ENCODE results near the gene AIFM1. TPM values are rescaled to one million over a fixed set of nuclear protein-coding genes. Genes with fewer than 3 reads are reported as not detected.

The AIFM1 gene
- polyA plus RNA-seq, 1 donor, result 21.3 TPM

- no peak for DNase-seq (ENCODE audit: low read depth)
Measured at GRCh38 chrX:130170752-130171445, 5.3 kb upstream of the AIFM1 start.

- DNase-seq (ENCODE audit: low read depth), result no peak
Measured at GRCh38 chrX:130167040-130167439, 1.4 kb upstream of the AIFM1 start.

DNA sequence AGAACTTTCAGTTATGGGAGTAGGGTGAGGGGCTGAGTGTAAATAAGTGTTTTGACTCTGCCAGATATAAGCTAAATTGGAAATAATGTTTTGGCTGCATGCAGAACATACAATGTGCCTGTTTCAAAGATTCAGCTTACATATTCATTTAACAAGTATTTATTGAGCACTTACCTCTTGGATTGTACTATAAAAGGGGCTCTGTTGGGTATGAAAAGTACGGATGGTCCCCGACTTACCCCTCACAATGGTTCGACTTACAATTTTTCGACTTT, 799 bp upstream of the AIFM1 start:
- no peak for DNase-seq (ENCODE audit: low read depth)

DNA sequence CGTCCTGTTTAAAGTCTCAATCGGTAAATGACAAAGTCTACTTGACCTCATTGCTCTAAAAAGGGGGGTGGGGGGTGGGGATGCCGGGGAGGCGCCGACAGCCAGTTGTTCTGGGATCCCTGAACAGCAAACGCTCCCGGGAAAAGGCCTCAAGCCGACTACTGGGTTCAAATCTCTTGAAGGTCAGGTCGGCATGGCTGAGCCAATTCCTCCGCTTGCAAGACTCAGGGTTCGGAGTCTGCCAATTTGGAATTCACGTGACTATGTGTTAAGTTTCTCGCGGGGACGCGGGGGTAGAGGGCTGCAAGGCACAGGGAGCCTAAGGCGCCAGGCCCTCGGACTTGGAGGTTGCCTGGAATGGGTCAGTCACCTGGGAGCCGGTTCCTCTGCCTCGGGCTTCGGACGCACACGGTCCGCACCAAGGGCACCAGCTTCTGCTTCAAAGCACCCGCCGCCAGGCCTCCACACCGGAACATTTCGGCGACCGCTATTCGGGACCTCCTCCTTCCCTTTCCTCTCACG, 399 bp downstream of the AIFM1 start:
- DNase-seq (ENCODE audit: low read depth), result no peak

- no peak for DNase-seq (ENCODE audit: low read depth)
Measured at GRCh38 chrX:130163398-130163797, 2.2 kb downstream of the AIFM1 start.

DNA sequence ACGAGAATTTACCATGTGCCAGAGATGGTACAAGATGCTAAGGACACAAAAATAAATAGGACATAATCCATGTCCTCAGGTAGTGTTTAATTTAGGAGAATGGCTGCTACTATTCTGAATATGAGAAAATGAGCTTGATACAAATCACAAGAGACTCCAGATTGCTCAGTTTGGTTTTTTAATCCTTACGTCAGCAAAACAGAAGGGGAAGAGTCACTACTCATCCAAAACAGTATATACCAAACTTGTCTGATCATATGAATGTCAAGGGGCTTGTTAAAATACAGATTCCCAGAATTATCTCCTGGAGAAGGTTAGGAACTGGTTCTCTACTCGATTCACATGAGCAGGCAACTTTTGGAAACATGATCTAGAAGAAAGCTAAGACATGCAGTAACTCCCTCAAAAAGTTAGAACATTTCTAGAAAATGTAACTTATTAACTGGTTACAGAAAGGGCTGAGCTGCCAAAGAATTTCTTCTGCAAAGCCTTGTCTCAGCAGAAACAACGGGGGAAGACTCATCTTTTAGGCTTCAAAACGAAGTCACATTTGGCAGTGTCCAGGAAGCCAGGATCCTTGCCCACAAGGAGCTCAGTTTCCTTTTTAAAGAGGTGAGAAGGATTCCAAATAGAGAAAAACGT, 3.4 kb downstream of the AIFM1 start:
- no peak for DNase-seq (ENCODE audit: low read depth)

- DNase-seq (ENCODE audit: low read depth), result no peak
Measured at GRCh38 chrX:130159776-130160175, 5.9 kb downstream of the AIFM1 start.

DNA sequence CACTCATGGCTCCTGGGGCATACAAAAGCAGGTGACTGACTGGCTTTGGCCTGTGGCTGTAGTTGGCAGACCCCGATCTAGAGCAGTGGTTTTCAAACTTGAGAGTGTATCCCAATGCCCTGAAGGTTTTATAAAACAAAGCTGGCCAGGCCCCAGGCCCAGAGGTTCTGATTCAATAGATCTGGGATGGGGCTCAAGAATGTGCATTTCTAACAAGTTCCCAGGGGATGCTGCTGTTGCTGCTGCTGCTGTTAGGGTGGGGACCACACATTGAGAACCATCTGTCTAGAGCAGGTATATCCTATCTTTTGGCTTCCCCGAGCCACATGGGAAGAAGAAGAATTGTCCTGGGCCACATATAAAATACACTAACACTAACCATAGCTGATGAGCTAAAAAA, 7.3 kb downstream of the AIFM1 start:
- DNase-seq (ENCODE audit: low read depth), result no peak

GRCh38 chrX:130155564-130155963, 10.1 kb downstream of the AIFM1 start:
- no peak for DNase-seq (ENCODE audit: low read depth)

DNA sequence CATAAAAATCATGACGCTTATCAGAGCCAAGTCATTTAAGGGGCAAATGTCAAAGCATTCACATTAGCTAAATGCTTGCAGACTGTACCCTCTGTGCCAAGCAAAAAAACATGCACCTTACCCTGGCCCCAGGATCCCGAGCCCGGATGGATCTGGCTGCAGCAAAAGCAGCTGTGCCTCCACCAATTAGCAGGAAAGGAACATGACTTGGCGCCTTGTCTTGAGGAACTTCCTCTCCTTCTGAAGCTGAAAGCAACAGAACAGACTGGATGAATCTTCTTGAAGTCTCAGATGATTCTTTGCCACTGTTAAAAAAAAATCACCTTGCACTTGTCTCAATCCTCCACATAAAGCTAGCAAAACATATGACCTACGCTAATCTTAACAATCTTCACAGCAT, 18.0 kb downstream of the AIFM1 start:
- DNase-seq (ENCODE audit: low read depth), result no peak

DNA sequence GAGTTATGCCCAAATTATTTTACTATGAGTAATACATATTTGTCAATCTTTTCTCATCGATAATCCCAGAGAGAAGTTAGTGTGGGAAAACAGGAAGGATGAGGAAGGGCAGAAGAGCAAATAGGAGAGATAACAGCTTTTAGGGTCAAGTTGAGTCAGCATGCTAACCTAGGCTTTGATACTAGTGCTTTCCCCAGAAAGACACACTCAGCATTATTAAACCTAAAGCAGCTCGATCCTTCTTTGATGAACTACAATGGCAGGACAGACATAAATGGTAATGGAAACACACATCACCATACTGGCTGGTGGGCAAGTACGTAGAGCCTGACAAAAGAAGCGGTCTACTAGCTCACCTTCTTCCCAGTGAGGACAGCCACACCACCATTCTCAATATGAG, 20.5 kb downstream of the AIFM1 start:
- DNase-seq (ENCODE audit: low read depth), result no peak

GRCh38 chrX:130144509-130144908, 21.1 kb downstream of the AIFM1 start:
- no peak for DNase-seq (ENCODE audit: low read depth)

DNA sequence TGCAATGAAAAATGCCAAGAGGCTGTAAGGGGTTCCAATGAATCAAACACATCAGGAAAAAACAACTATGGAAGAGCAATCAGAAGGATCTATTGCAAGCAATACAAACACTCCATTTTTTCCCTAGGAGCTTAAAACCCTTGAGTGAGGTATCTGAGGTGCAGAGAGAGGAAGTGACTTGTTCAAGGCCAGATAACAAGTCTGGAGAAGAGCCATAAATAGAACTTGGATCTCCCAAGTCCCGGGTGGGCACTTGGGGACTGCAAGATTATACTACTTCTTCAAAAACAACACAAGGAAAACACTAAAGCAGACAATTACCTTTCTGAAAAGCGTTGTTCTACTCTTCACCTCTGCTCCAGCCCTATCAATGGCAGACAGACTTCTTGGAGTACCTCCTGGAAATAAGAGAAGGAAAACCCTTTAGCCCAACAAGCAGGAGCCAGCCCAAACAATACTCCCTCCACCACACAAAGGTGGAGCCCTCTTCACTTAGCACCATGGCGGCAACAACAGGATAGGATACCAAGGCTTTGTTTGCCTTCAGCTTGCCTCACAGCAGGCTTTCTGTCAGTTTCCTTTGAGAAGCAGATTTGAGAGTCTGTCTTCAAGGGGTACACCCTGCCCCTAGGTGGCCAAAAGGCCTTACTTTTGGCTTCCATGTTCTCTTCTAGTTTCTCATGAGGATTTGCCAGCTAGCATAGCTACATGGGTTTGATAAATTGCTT, 26.0 kb downstream of the AIFM1 start:
- no peak for DNase-seq (ENCODE audit: low read depth)

GRCh38 chrX:130136961-130137360, 28.7 kb downstream of the AIFM1 start:
- DNase-seq (ENCODE audit: low read depth), result no peak

DNA sequence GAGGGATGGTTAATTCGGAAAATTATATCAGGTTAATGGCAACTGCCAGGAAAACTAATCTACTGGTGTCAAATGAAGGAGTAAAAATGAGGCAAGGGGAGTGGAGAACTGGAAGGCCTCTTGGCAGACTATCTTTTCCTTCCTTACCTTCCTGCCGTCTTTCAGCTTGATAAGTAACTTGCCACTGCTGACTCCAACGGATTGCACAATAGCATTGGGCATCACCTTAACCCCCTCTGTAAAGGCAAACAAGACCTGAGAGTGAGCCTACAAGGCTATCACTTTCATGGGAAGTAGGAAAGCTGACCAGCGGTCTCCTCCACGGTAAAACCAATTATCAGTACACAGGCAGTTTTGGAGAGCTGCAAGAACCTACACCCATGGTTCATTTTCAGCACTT, 29.1 kb downstream of the AIFM1 start:
- no peak for DNase-seq (ENCODE audit: low read depth)

DNA sequence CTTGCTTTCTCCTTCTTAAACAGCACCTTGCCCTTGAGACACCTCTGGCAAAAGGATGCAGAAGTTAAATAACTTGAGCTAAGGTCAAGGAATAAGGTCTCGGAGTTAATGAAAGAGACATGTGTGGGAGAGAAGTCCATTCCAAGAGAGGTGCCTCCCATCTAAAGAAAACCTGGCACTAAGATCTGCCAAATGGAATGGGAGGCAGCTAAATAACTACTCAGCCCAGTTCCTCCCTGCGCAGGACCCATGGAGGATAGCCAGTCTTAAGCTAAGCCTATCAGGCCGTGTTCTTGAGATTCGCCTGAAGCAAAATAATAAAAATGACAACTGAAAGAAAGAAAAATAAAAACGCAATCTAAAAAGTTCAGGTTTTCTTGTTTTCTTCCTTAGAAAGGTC, 34.7 kb downstream of the AIFM1 start:
- no peak for DNase-seq (ENCODE audit: low read depth)

GRCh38 chrX:130125091-130125874, 40.4 kb downstream of the AIFM1 start:
- DNase-seq (ENCODE audit: low read depth), result no peak

- DNase-seq (ENCODE audit: low read depth), result no peak
Measured at GRCh38 chrX:130124577-130124976, 41.1 kb downstream of the AIFM1 start.

DNA sequence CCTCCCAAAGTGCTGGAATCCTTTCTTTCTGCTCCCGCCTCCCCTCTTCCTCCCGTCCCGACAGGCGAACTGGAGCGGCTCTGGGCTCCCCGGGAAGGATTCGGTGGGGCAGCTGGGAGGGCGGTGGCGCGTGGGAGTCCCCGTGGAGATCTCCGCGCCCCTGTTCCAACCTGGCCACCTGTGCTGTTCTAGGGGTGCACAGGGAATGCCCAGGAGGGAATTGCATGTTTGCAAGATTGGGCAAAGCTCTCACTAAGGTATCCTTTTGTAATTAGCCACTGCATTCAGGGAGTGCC, 44.2 kb downstream of the AIFM1 start:
- no peak for DNase-seq (ENCODE audit: low read depth)

GRCh38 chrX:130120746-130121504, 44.7 kb downstream of the AIFM1 start:
- no peak for DNase-seq (ENCODE audit: low read depth)

DNA sequence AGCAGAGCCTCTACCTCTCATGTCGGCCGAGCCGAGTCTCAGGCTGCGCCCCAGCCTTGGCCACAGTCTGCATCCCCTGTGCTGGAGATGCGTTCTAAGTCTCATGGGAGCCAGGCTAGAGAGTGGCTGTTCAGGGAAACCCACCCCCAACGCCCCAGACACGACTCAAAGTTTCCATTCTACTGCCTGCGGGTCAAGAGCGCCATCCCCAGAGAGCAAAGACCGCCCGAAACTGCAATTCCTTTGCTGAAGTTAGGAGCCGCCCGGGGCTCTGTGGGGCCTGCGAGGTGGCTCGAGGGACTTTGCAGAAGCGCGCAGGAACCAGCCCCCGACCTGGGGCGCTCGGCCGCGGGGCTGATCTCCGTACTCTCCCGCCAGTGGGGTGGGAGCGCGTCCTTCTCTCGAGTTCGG, 45.3 kb downstream of the AIFM1 start:
- DNase-seq (ENCODE audit: low read depth), result no peak

All from forelimb muscle (tissue), 1 donor.